HL-60 (cell line): Measurements from ENCODE around the gene FMNL2.

Source experiments
- GABPA ChIP-seq: IDR thresholded peaks from 2 replicates; pipeline ENCODE4 v1.6.1; 2012; ENCODE audit warnings: low read depth
- POLR2AphosphoS5 ChIP-seq: IDR thresholded peaks from 2 replicates; pipeline ENCODE4 v1.6.1; 2012; ENCODE audit warnings: low read depth
- TF ChIP-seq, protein P1 (sequence below): IDR thresholded peaks from one replicate; pipeline ENCODE4 v1.5.1; 2011; ENCODE audit warnings: low read length, control low read depth, inconsistent platforms; ENCODE audit not compliant: insufficient read depth
- TF ChIP-seq, protein P2 (sequence below): IDR thresholded peaks from 2 replicates; pipeline ENCODE4 v1.6.1; 2012; ENCODE audit warnings: low read depth; ENCODE audit not compliant: insufficient replicate concordance

- TF ChIP-seq POLR2AphosphoS5 (no peak), GABPA (no peak)
- TF ChIP-seq, protein P1, sequence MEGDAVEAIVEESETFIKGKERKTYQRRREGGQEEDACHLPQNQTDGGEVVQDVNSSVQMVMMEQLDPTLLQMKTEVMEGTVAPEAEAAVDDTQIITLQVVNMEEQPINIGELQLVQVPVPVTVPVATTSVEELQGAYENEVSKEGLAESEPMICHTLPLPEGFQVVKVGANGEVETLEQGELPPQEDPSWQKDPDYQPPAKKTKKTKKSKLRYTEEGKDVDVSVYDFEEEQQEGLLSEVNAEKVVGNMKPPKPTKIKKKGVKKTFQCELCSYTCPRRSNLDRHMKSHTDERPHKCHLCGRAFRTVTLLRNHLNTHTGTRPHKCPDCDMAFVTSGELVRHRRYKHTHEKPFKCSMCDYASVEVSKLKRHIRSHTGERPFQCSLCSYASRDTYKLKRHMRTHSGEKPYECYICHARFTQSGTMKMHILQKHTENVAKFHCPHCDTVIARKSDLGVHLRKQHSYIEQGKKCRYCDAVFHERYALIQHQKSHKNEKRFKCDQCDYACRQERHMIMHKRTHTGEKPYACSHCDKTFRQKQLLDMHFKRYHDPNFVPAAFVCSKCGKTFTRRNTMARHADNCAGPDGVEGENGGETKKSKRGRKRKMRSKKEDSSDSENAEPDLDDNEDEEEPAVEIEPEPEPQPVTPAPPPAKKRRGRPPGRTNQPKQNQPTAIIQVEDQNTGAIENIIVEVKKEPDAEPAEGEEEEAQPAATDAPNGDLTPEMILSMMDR: no peak
- TF ChIP-seq, protein P2, sequence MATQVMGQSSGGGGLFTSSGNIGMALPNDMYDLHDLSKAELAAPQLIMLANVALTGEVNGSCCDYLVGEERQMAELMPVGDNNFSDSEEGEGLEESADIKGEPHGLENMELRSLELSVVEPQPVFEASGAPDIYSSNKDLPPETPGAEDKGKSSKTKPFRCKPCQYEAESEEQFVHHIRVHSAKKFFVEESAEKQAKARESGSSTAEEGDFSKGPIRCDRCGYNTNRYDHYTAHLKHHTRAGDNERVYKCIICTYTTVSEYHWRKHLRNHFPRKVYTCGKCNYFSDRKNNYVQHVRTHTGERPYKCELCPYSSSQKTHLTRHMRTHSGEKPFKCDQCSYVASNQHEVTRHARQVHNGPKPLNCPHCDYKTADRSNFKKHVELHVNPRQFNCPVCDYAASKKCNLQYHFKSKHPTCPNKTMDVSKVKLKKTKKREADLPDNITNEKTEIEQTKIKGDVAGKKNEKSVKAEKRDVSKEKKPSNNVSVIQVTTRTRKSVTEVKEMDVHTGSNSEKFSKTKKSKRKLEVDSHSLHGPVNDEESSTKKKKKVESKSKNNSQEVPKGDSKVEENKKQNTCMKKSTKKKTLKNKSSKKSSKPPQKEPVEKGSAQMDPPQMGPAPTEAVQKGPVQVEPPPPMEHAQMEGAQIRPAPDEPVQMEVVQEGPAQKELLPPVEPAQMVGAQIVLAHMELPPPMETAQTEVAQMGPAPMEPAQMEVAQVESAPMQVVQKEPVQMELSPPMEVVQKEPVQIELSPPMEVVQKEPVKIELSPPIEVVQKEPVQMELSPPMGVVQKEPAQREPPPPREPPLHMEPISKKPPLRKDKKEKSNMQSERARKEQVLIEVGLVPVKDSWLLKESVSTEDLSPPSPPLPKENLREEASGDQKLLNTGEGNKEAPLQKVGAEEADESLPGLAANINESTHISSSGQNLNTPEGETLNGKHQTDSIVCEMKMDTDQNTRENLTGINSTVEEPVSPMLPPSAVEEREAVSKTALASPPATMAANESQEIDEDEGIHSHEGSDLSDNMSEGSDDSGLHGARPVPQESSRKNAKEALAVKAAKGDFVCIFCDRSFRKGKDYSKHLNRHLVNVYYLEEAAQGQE: no peak
These were observed 31.0 kb upstream of the FMNL2 start for GRCh38 chr2:152303951-152304350.
